Suprapubic skin (tissue), 4 donors: ENCODE measurements around the gene KNL1.

ENCODE experiments used
- CTCF ChIP-seq, 2 donors: fragments of 200-600 bp in 1 of 2; fragments of 450-650 bp in 1 of 2; sonication (generic) in 1 of 2; IDR thresholded peaks; one replicate each; pipeline ENCODE4 v1.5.1; 2016 to 2019; ENCODE audit warnings: antibody characterized with exemption in 2 of 2, mild to moderate bottlenecking in 1 of 2, moderate library complexity in 1 of 2
- EP300 ChIP-seq: sonication (generic); formaldehyde crosslinking; IDR thresholded peaks from one replicate; pipeline ENCODE4 v1.6.1; 2017; ENCODE audit warnings: antibody characterized with exemption
- POLR2A ChIP-seq, 2 donors: fragments of 450-650 bp; IDR thresholded peaks; one replicate each; pipeline ENCODE4 v1.6.1; 2017; ENCODE audit warnings: antibody characterized with exemption in 2 of 2, mild to moderate bottlenecking in 2 of 2, moderate library complexity in 2 of 2
- POLR2AphosphoS5 ChIP-seq, 3 donors: sonication (generic); formaldehyde crosslinking; IDR thresholded peaks; one replicate each; pipeline ENCODE4 v1.6.1; 2017; ENCODE audit warnings: antibody characterized with exemption in 3 of 3

DNA sequence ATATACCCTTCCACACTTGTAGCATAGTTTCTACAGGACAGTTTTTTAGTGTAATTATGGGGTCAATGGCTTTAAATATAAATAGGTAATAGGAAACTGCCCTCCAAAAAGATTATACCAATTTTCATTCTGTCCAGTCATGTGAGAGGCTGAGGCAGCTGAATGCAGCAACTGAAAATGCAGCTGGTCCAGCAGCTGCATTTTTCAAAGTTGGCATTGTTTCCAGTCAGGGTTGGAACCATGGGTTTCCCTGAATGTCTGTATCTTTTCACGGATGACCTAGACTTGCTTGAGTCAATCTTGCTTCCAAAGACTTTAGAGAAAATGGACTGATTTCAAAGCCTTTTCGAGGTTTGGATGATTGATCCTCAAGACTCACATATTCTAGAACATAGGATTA lies 9.9 kb upstream of the KNL1 start:
- TF ChIP-seq CTCF (IDR thresholded peaks at IDR 0.05): no peak
- no peak for TF ChIP-seq POLR2A (IDR thresholded peaks at IDR 0.05)
- TF ChIP-seq EP300: no peak
- no peak for TF ChIP-seq POLR2AphosphoS5 (IDR thresholded peaks at IDR 0.05)
